Measurements from ENCODE around the gene BICC1.

The BICC1 gene

DNA sequence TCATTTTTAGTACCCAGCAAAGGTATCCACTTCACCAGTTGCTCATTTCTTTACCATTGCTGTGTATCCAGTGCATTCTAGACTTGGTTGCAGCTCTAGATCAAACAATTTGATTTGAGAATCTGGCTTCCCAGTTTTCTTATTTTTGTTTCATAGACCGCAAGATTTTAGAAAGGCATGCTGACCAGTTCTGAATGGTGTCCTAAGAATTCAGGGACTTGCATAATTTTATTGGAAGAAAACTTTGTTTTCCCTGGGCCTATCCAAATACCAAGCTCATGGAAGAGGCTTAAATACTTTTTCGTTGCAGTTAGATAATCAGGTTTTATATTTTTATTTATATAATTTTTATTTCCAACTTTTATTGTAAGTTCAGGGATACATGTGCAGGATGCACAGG is 58.3 kb downstream of the BICC1 start:
- TF ChIP-seq, protein P1, sequence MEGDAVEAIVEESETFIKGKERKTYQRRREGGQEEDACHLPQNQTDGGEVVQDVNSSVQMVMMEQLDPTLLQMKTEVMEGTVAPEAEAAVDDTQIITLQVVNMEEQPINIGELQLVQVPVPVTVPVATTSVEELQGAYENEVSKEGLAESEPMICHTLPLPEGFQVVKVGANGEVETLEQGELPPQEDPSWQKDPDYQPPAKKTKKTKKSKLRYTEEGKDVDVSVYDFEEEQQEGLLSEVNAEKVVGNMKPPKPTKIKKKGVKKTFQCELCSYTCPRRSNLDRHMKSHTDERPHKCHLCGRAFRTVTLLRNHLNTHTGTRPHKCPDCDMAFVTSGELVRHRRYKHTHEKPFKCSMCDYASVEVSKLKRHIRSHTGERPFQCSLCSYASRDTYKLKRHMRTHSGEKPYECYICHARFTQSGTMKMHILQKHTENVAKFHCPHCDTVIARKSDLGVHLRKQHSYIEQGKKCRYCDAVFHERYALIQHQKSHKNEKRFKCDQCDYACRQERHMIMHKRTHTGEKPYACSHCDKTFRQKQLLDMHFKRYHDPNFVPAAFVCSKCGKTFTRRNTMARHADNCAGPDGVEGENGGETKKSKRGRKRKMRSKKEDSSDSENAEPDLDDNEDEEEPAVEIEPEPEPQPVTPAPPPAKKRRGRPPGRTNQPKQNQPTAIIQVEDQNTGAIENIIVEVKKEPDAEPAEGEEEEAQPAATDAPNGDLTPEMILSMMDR (conservative IDR thresholded peaks at IDR 0.05; ENCODE audit: low read depth, low read length), result no peak
- H3K4me3 ChIP-seq (ENCODE audit: low read depth, low read length), result no peak overlapping the region
- DNase-seq (ENCODE audit: low read depth), result no peak

- no peak for DNase-seq (ENCODE audit: low read depth)
Measured at GRCh38 chr10:58573144-58573543, 60.5 kb downstream of the BICC1 start.

DNA sequence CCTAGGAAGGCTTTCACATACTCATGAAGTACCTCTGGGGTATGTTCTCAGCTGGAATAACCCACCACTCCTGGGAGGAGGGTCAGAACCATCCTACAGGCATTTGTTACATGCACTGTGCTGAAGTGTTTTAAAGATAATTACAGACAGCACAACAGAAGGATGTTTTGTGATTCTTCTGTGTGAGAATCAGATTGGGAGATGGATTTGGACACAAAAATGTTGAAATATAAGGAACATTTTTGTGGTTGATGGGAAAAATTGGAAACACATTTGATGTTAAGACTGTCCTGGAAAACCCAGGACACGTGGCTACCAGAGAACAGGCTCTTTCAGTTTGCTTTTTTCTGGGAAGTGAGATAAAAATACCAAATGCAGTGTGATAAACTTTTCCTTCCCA is 61.4 kb downstream of the BICC1 start:
- DNase-seq (ENCODE audit: low read depth), result no peak
- H3K4me3 ChIP-seq (ENCODE audit: low read depth, low read length), result no peak overlapping the region
- TF ChIP-seq, protein P1 (conservative IDR thresholded peaks at IDR 0.05; ENCODE audit: low read depth, low read length), result no peak

More at GRCh38 chr10:58573144-58573543, 60.5 kb downstream of the BICC1 start:
- no peak overlapping the region for H3K4me3 ChIP-seq (ENCODE audit: low read depth, low read length)
- TF ChIP-seq, protein P1 (conservative IDR thresholded peaks at IDR 0.05; ENCODE audit: low read depth, low read length), result no peak

- no peak for DNase-seq (ENCODE audit: low read depth)
- TF ChIP-seq, protein P1 (conservative IDR thresholded peaks at IDR 0.05; ENCODE audit: low read depth, low read length), result no peak
- no peak overlapping the region for H3K4me3 ChIP-seq (ENCODE audit: low read depth, low read length)
Measured at GRCh38 chr10:58575491-58575890, 62.8 kb downstream of the BICC1 start.

DNA sequence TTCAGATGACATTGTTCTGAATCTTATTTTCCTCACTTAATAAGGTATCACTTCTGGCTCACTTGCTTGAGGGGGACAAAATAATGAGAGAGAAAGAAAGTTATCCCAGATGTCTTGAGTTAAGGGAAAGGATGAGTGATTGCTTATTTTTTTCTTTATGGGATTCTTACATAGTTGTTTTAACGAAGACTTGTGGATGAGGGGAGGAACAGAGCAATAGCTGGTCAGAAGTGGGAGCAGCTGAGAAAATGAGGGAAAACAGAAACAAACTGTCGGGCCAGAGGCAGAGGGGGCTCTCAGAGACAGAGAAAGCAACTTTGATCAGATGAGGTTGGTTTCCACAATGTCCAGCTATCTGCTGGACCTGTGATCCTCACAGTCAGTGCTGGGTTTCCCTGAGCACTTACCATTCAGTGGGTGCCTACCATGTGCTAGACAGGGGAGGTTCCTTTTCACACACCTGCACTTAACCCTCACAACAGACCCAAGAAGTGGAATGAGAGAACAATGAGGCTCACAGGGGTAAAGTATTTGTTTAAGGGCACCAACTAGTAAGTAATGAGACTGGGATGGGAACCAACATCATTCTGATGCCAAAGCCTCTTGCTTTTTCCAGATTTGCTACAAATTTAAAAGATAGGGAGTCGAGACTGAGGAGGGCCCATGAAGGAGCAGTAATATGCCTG is 64.2 kb downstream of the BICC1 start:
- DNase-seq (ENCODE audit: low read depth), result no peak
- TF ChIP-seq, protein P1 (conservative IDR thresholded peaks at IDR 0.05; ENCODE audit: low read depth, low read length), result no peak
- no peak overlapping the region for H3K4me3 ChIP-seq (ENCODE audit: low read depth, low read length)

DNA sequence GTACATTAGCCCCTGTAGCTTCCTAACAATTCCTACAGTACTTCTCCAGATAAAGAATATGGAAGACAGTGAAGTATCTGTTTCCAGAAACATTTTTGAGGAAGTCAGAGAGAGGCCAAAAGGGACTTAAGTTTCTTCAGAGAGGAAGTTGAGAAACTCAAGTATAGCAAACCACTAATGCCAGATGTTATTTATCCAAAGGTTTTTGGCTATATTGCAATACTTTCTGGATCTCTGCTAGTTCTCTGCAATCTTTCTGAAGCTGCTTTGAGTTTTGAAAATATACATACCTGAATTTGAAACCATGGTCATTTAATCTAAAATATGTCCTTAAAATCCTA is 64.7 kb downstream of the BICC1 start:
- TF ChIP-seq, protein P1 (conservative IDR thresholded peaks at IDR 0.05; ENCODE audit: low read depth, low read length), result no peak
- DNase-seq (ENCODE audit: low read depth), result peak; percentile 88
- H3K4me3 ChIP-seq (ENCODE audit: low read depth, low read length), result no peak overlapping the region

GRCh38 chr10:58578366-58578765 is 65.7 kb downstream of the BICC1 start:
- DNase-seq (ENCODE audit: low read depth), result no peak
- H3K4me3 ChIP-seq (ENCODE audit: low read depth, low read length), result no peak overlapping the region
- TF ChIP-seq, protein P1 (conservative IDR thresholded peaks at IDR 0.05; ENCODE audit: low read depth, low read length), result no peak
